Liver (tissue), 3 donors: ENCODE data around the gene RNF126.

Experiments used
- CTCF ChIP-seq: fragments of 150-350 bp; IDR thresholded peaks from 2 replicates; pipeline ENCODE4 v1.5.1; 2017; ENCODE audit warnings: improper control_type of control experiment, low read depth, low read length; ENCODE audit not compliant: missing input control
- EGR1 ChIP-seq, 2 donors: IDR thresholded peaks; 2 replicates each; pipeline ENCODE4 v1.6.1; 2016 to 2018; ENCODE audit warnings: antibody characterized with exemption in 2 of 2, low read depth in 2 of 2
- FOXA1 ChIP-seq: IDR thresholded peaks from 2 replicates; pipeline ENCODE4 v1.6.1; 2016; ENCODE audit warnings: antibody characterized with exemption
- GABPA ChIP-seq, 2 donors: IDR thresholded peaks in 1 of 2; conservative IDR thresholded peaks in 1 of 2; 2 replicates each; pipeline ENCODE4 v1.6.1; 2016; ENCODE audit warnings: antibody characterized with exemption in 2 of 2, mild to moderate bottlenecking in 1 of 2, moderate library complexity in 1 of 2
- JUND ChIP-seq, 2 donors: IDR thresholded peaks; 2 replicates each; pipeline ENCODE4 v1.6.1; 2016; ENCODE audit warnings: antibody characterized with exemption in 2 of 2
- REST ChIP-seq: IDR thresholded peaks from 2 replicates; pipeline ENCODE4 v1.6.1; 2016; ENCODE audit warnings: antibody characterized with exemption, mild to moderate bottlenecking
- RXRA ChIP-seq, 2 donors: IDR thresholded peaks; 2 replicates each; pipeline ENCODE4 v1.6.1; 2017 to 2018; ENCODE audit warnings: antibody characterized with exemption in 2 of 2, mild to moderate bottlenecking in 1 of 2
- TAF1 ChIP-seq: conservative IDR thresholded peaks from 2 replicates; pipeline ENCODE4 v1.6.1; 2016; ENCODE audit warnings: antibody characterized with exemption, mild to moderate bottlenecking
- YY1 ChIP-seq: IDR thresholded peaks from 2 replicates; pipeline ENCODE4 v1.6.1; 2016; ENCODE audit warnings: antibody characterized with exemption, mild to moderate bottlenecking
- ZBTB33 ChIP-seq: IDR thresholded peaks from 2 replicates; pipeline ENCODE4 v1.6.1; 2016; ENCODE audit warnings: antibody characterized with exemption
- TF ChIP-seq, protein P1 (sequence below): IDR thresholded peaks from 2 replicates; pipeline ENCODE4 v1.6.1; 2016; ENCODE audit warnings: antibody characterized with exemption
- donor health status: healthy.
- donor health status: healthy.

DNA sequence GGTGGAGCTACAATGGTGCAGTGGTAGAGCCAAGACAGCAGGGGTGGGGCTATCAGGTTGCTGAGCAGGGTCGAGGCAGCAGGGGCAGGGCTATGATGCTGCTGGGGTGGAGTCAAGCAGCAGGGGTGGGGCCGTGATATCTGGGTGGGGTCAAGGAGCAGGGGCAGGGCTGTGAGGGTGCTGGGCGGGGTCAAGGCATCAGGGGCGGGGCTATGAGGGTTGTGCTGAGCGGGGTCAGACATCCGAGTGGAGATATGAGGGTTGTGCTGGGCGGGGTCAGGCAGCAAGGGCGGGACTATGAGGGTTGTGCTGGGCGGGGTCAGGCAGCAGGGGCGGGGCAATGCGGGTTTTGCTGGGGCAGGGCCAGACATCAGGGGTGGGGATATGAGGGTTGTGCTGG is 58.7 kb downstream of the RNF126 start:
- TF ChIP-seq RXRA (IDR thresholded peaks at IDR 0.05) (no peak), REST (no peak), CTCF (no peak), FOXA1 (no peak), YY1 (no peak), GABPA (IDR thresholded peaks at IDR 0.05 in 1 of 2, conservative IDR thresholded peaks at IDR 0.05 in 1 of 2) (no peak), JUND (IDR thresholded peaks at IDR 0.05) (no peak), TAF1 (no peak), EGR1 (IDR thresholded peaks at IDR 0.05; ENCODE audit: low read depth in 2 of 2) (no peak), ZBTB33 (no peak)
- TF ChIP-seq, protein P1, sequence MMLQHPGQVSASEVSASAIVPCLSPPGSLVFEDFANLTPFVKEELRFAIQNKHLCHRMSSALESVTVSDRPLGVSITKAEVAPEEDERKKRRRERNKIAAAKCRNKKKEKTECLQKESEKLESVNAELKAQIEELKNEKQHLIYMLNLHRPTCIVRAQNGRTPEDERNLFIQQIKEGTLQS = no peak
